Measurements from ENCODE around the gene HAUS8. TPM values are rescaled to one million over a fixed set of nuclear protein-coding genes. Genes with fewer than 3 reads are reported as not detected.
A peak's percentile ranks its signal among the peaks of the same experiment; 100 is the strongest.

Gene HAUS8
- total and polyA plus RNA-seq, 2 of the 8 experiments (the other 6 are each of a cell fraction or from before 2014, with no cell fraction given), result 18.4 to 23.2 TPM

GRCh38 chr19:17107546-17108452, 32.5 kb upstream of the HAUS8 start:
- Histone ChIP-seq H3K18ac (ENCODE audit: extremely low read depth, low read length) (no peak overlapping the region), H3K4me2 (ENCODE audit: insufficient read depth in 1 of 2, low read depth in 2 of 2, low read length in 2 of 2) (no peak overlapping the region), H2AFZ (ENCODE audit: low read length) (no peak overlapping the region), H3K79me1 (ENCODE audit: low read depth, low read length) (peaks cover 7% of the 10 kb centered on the region), H2AK5ac (ENCODE audit: low read depth, low read length) (0 out of 2 replicates have a peak overlapping the region, but pooled peaks have one; percentile 13), H4K5ac (ENCODE audit: insufficient read length, low read depth, low read length) (no peak overlapping the region), H4K91ac (replicated peaks; ENCODE audit: insufficient read length, low read length) (peak overlapping the region; percentile 30), H3K79me2 (ENCODE audit: control insufficient read depth in 1 of 2, insufficient read depth in 2 of 2, low read length in 2 of 2) (no peaks in the 10 kb centered on the region), H3K4me1 (replicated peaks in 1 of 4; ENCODE audit: control insufficient read depth in 3 of 4, insufficient read depth in 4 of 4, low read length in 3 of 4) (no peaks in the 10 kb centered on the region), H3K4me3 (ENCODE audit: extremely low read depth in 1 of 4, insufficient read depth in 2 of 4, low read depth in 3 of 4, low read length in 4 of 4) (no peak overlapping the region), H3K23me2 (ENCODE audit: low read depth, low read length) (no peaks in the 10 kb centered on the region), H3K9ac (replicated peaks in 1 of 4; ENCODE audit: extremely low read depth in 1 of 4, low read depth in 3 of 4, low read length in 3 of 4) (no peak overlapping the region), H2BK5ac (ENCODE audit: low read depth, low read length) (peak overlapping the region; percentile 60; the same call in 1 of the 2 replicates), H3K14ac (ENCODE audit: insufficient read length) (no peak overlapping the region), H2BK20ac (ENCODE audit: low read length) (no peak overlapping the region), H2BK12ac (ENCODE audit: low read depth, low read length) (no peak overlapping the region), H3K4ac (replicated peaks; ENCODE audit: insufficient read length, low read depth, low read length) (no peak overlapping the region), H4K20me1 (replicated peaks in 1 of 2; ENCODE audit: control insufficient read depth in 1 of 2, insufficient read depth in 2 of 2, low read length in 2 of 2) (peaks cover 2 to 11% of the 10 kb centered on the region in 2 experiments), H3K27me3 (replicated peaks in 1 of 4; ENCODE audit: control insufficient read depth in 3 of 4, extremely low read depth in 1 of 4, insufficient read depth in 3 of 4, low read length in 3 of 4) (no peaks in the 10 kb centered on the region), H3K27ac (ENCODE audit: low read depth, low read length) (no peak overlapping the region), H2BK15ac (ENCODE audit: low read length) (no peak overlapping the region), H3K36me3 (ENCODE audit: control insufficient read depth in 2 of 4, insufficient read depth in 4 of 4, low read length in 3 of 4) (peaks cover 0 to 5% (median 2%) of the 10 kb centered on the region in 4 experiments; a peak in 1 of 8 replicates), H2BK120ac (replicated peaks; ENCODE audit: low read depth, low read length) (no peak overlapping the region), H3K56ac (replicated peaks; ENCODE audit: insufficient read length, low read depth, low read length) (no peak overlapping the region), H3K23ac (ENCODE audit: insufficient read length) (no peak overlapping the region), H4K8ac (ENCODE audit: extremely low read depth, insufficient read depth, low read length) (peak overlapping the region; percentile 43), H3K9me3 (ENCODE audit: insufficient read depth in 2 of 2, low read depth in 1 of 2, low read length in 1 of 2) (peaks cover 0 to 2% of the 10 kb centered on the region in 2 experiments; a peak in 2 of 4 replicates)
- DNase-seq (ENCODE audit: low read depth in 1 of 2, low spot score in 2 of 2), result no peak
- POLR2A ChIA-PET (ENCODE audit: partially characterized antibody), result no interaction called here
- CTCF ChIA-PET (ENCODE audit: partially characterized antibody), result interaction anchor here (1.1 to 1.9 kb wide), 2 partner anchors 42 to 57 kb away, joined by 3 to 8 read pairs; no protein-coding TSS in a partner anchor
- WGBS, 2 experiments (ENCODE audit: extremely low coverage in 1 of 2, insufficient coverage in 1 of 2, insufficient read length in 1 of 2, insufficient replicate concordance in 2 of 2, low coverage in 1 of 2, low lambda C conversion rate in 2 of 2, missing lambda C conversion rate in 1 of 2), result 89% methylated on average over 27 of the region's 27 CpGs; no CpG with 5 or more reads in 1 of the 2 experiments
- TF ChIP-seq TCF12 (IDR thresholded peaks at IDR 0.05; ENCODE audit: low read depth, low read length) (no peak), RNF2 (IDR thresholded peaks at IDR 0.05; ENCODE audit: borderline replicate concordance, low read depth, low read length, missing control alignments, poor library complexity, severe bottlenecking) (no peak), BRCA1 (IDR thresholded peaks at IDR 0.05; ENCODE audit: low read depth, low read length) (no peak), SP4 (IDR thresholded peaks at IDR 0.05; ENCODE audit: low read length) (no peak), SIN3A (conservative IDR thresholded peaks at IDR 0.05 in 1 of 2, IDR thresholded peaks at IDR 0.05 in 1 of 2; ENCODE audit: low read depth in 1 of 2, low read length in 2 of 2) (no peak)
- no peak for FAIRE-seq

Measured in H1 (cell line).